H1 (cell line): Measurements from ENCODE around the gene GPA33. TPM values are rescaled to one million over a fixed set of nuclear protein-coding genes. Genes with fewer than 3 reads are reported as not detected.

ENCODE experiments used
- CTCF ChIA-PET: fragments of 300-600 bp; sonication (Branson Sonifier 250); formaldehyde crosslinking; loops from one replicate; lab custom pipeline; 2021; ENCODE audit not compliant: partially characterized antibody; lab: Charles Lee
- POLR2A ChIA-PET: fragments of 300-600 bp; sonication (Branson Sonifier 250); formaldehyde crosslinking; loops from one replicate; lab custom pipeline; 2021; ENCODE audit warnings: inconsistent platforms; ENCODE audit not compliant: partially characterized antibody; lab: Charles Lee
- DNase-seq, 2 experiments: peaks; one replicate each; pipeline versions ENCODE4 v3.0.0 to v3.0.0-alpha.2; 2010 to 2022; ENCODE audit warnings: low spot score in 2 of 2, low read depth in 1 of 2, mixed read lengths in 1 of 2
- FAIRE-seq: peaks from 2 replicates; lab custom pipeline; 2011; peaks lifted over from hg19 to GRCh38; lab: Jason Lieb, UNC
- H2AFZ ChIP-seq: 2 replicates; pipeline ENCODE4 v1.8.1; 2012; ENCODE audit warnings: low read length, inconsistent platforms
- H2AK5ac ChIP-seq: 2 replicates; pipeline ENCODE4 v1.6.1; 2013; ENCODE audit warnings: low read depth, low read length
- H2BK120ac ChIP-seq: replicated peaks from 2 replicates; pipeline ENCODE3; 2013; ENCODE audit warnings: low read depth, low read length, inconsistent platforms
- H2BK12ac ChIP-seq: 2 replicates; pipeline ENCODE4 v1.6.1; 2013; ENCODE audit warnings: low read depth, low read length
- H2BK15ac ChIP-seq: 2 replicates; pipeline ENCODE4 v1.6.1; 2013; ENCODE audit warnings: low read length
- H2BK20ac ChIP-seq: 2 replicates; pipeline ENCODE4 v1.6.1; 2013; ENCODE audit warnings: low read length
- H2BK5ac ChIP-seq: 2 replicates; pipeline ENCODE4 v1.6.1; 2013; ENCODE audit warnings: low read depth, low read length
- H3K14ac ChIP-seq: 2 replicates; pipeline ENCODE4 v1.6.1; 2013; ENCODE audit warnings: inconsistent platforms; ENCODE audit not compliant: insufficient read length
- H3K18ac ChIP-seq: 2 replicates; pipeline ENCODE4 v1.6.1; 2013; ENCODE audit warnings: low read length; ENCODE audit errors: extremely low read depth
- H3K23ac ChIP-seq: 2 replicates; pipeline ENCODE4 v1.6.1; 2013; ENCODE audit warnings: inconsistent platforms; ENCODE audit not compliant: insufficient read length
- H3K23me2 ChIP-seq: 2 replicates; pipeline ENCODE4 v1.6.1; 2013; ENCODE audit warnings: low read depth, low read length
- H3K27ac ChIP-seq: 2 replicates; pipeline ENCODE4 v1.6.1; 2011; ENCODE audit warnings: low read depth, low read length, inconsistent platforms
- H3K27me3 ChIP-seq, 4 experiments: replicated peaks in 1 of 4; 1 replicate in 1 of 4; 2 replicates in 3 of 4; pipeline versions ENCODE4 v1.6.1 to v1.8.1; 2011 to 2013; ENCODE audit warnings: low read length in 3 of 4, mild to moderate bottlenecking in 3 of 4, inconsistent platforms in 2 of 4, mixed read lengths in 2 of 4, moderate library complexity in 1 of 4; ENCODE audit not compliant: control insufficient read depth in 3 of 4, insufficient read depth in 3 of 4; ENCODE audit errors: extremely low read depth in 1 of 4
- H3K36me3 ChIP-seq, 4 experiments: 2 replicates each; pipeline versions ENCODE4 v1.6.1 to v1.8.1; 2011 to 2013; ENCODE audit warnings: mild to moderate bottlenecking in 4 of 4, low read length in 3 of 4, moderate library complexity in 2 of 4, control low read depth in 1 of 4, inconsistent platforms in 1 of 4; ENCODE audit not compliant: insufficient read depth in 4 of 4, control insufficient read depth in 2 of 4
- H3K4ac ChIP-seq: replicated peaks from 2 replicates; pipeline ENCODE3; 2013; ENCODE audit warnings: low read length, low read depth, mixed read lengths, inconsistent platforms; ENCODE audit not compliant: insufficient read length
- H3K4me1 ChIP-seq, 4 experiments: replicated peaks in 1 of 4; 1 replicate in 1 of 4; 2 replicates in 3 of 4; pipeline versions ENCODE4 v1.6.1 to v1.8.1; 2011 to 2013; ENCODE audit warnings: low read length in 3 of 4, inconsistent platforms in 2 of 4, mixed read lengths in 1 of 4; ENCODE audit not compliant: insufficient read depth in 4 of 4, control insufficient read depth in 3 of 4
- H3K4me2 ChIP-seq, 2 experiments: 2 replicates each; pipeline versions ENCODE4 v1.6.1 to v1.8.1; 2011 to 2013; ENCODE audit warnings: low read depth in 2 of 2, low read length in 2 of 2, control low read depth in 1 of 2, inconsistent platforms in 1 of 2, mild to moderate bottlenecking in 1 of 2; ENCODE audit not compliant: insufficient read depth in 1 of 2
- H3K4me3 ChIP-seq, 4 experiments: fragments of 200-600, 300-600 bp in 1 of 4; sonication (generic), shearing (Covaris generic), sonication (Bioruptor Twin) in 1 of 4; 2 replicates each; pipeline versions ENCODE4 v1.5.1 to v1.8.1; 2011 to 2016; ENCODE audit warnings: low read length in 4 of 4, low read depth in 3 of 4, control low read depth in 2 of 4, inconsistent platforms in 2 of 4, mild to moderate bottlenecking in 2 of 4, mixed read lengths in 1 of 4, moderate library complexity in 1 of 4; ENCODE audit not compliant: insufficient read depth in 2 of 4; ENCODE audit errors: extremely low read depth in 1 of 4
- H3K56ac ChIP-seq: replicated peaks from 2 replicates; pipeline ENCODE3; 2013; ENCODE audit warnings: low read depth, mild to moderate bottlenecking, mixed read lengths, low read length, inconsistent platforms; ENCODE audit not compliant: insufficient read length
- H3K79me1 ChIP-seq: 2 replicates; pipeline ENCODE4 v1.6.1; 2013; ENCODE audit warnings: low read depth, low read length, control low read depth
- H3K79me2 ChIP-seq, 2 experiments: 2 replicates each; pipeline versions ENCODE4 v1.6.1 to v1.8.1; 2012 to 2013; ENCODE audit warnings: low read length in 2 of 2, mild to moderate bottlenecking in 2 of 2, inconsistent platforms in 1 of 2; ENCODE audit not compliant: insufficient read depth in 2 of 2, control insufficient read depth in 1 of 2
- H3K9ac ChIP-seq, 4 experiments: replicated peaks in 1 of 4; 1 replicate in 1 of 4; 2 replicates in 3 of 4; pipeline versions ENCODE4 v1.6.1 to v1.8.1; 2011 to 2013; ENCODE audit warnings: low read depth in 3 of 4, low read length in 3 of 4, control low read depth in 2 of 4, mild to moderate bottlenecking in 2 of 4, moderate library complexity in 2 of 4, inconsistent platforms in 1 of 4; ENCODE audit errors: extremely low read depth in 1 of 4
- H3K9me3 ChIP-seq, 2 experiments: 2 replicates each; pipeline versions ENCODE4 v1.6.1 to v1.8.1; 2012 to 2013; ENCODE audit warnings: mild to moderate bottlenecking in 2 of 2, moderate library complexity in 2 of 2, control low read depth in 1 of 2, inconsistent platforms in 1 of 2, low read depth in 1 of 2, low read length in 1 of 2, mixed read lengths in 1 of 2; ENCODE audit not compliant: insufficient read depth in 2 of 2
- H4K20me1 ChIP-seq, 2 experiments: replicated peaks in 1 of 2; 2 replicates each; pipeline versions ENCODE3 to v1.8.1; 2011 to 2013; ENCODE audit warnings: inconsistent platforms in 2 of 2, low read length in 2 of 2, mild to moderate bottlenecking in 1 of 2; ENCODE audit not compliant: insufficient read depth in 2 of 2, control insufficient read depth in 1 of 2
- H4K5ac ChIP-seq: 2 replicates; pipeline ENCODE4 v1.6.1; 2013; ENCODE audit warnings: low read length, low read depth, mixed read lengths, inconsistent platforms; ENCODE audit not compliant: insufficient read length
- H4K8ac ChIP-seq: 2 replicates; pipeline ENCODE4 v1.8.0; 2013; ENCODE audit warnings: mild to moderate bottlenecking, moderate library complexity, low read length, inconsistent platforms; ENCODE audit not compliant: insufficient read depth; ENCODE audit errors: extremely low read depth
- H4K91ac ChIP-seq: replicated peaks from 2 replicates; pipeline ENCODE3; 2013; ENCODE audit warnings: low read length, mixed read lengths, inconsistent platforms; ENCODE audit not compliant: insufficient read length
- BRCA1 ChIP-seq: IDR thresholded peaks from 2 replicates; pipeline ENCODE4 v1.6.1; 2012; ENCODE audit warnings: low read depth, low read length, improper control_type of control experiment
- CBX8 ChIP-seq: fragments of 300-800, 300-1000 bp; sonication (generic); IDR thresholded peaks from 2 replicates; pipeline ENCODE4 v1.7.1; 2016; ENCODE audit warnings: low read depth, low read length, borderline replicate concordance
- CEBPB ChIP-seq: IDR thresholded peaks from 2 replicates; pipeline ENCODE4 v1.6.1; 2012; ENCODE audit warnings: low read depth, low read length
- CHD1 ChIP-seq: IDR thresholded peaks from 2 replicates; pipeline ENCODE4 v1.6.1; 2012; ENCODE audit warnings: low read depth, low read length, improper control_type of control experiment
- E2F6 ChIP-seq: IDR thresholded peaks from 2 replicates; pipeline ENCODE4 v1.6.1; 2012; ENCODE audit warnings: inconsistent platforms
- EGR1 ChIP-seq: IDR thresholded peaks from 2 replicates; pipeline ENCODE4 v1.6.1; 2011; ENCODE audit warnings: low read depth, low read length, borderline replicate concordance
- EZH2 ChIP-seq: fragments of 200-600 bp; sonication (generic); IDR thresholded peaks from 2 replicates; pipeline ENCODE4 v1.7.1; 2012; ENCODE audit warnings: low read depth, mild to moderate bottlenecking, moderate library complexity, low read length, inconsistent platforms; ENCODE audit not compliant: severe bottlenecking
- KDM4A ChIP-seq: IDR thresholded peaks from one replicate; pipeline ENCODE4 v1.7.1; 2012; ENCODE audit warnings: low read depth, mild to moderate bottlenecking, moderate library complexity, low read length, inconsistent platforms; ENCODE audit not compliant: severe bottlenecking
- NANOG ChIP-seq: IDR thresholded peaks from 2 replicates; pipeline ENCODE4 v1.6.1; 2011; ENCODE audit warnings: low read length, low read depth, mild to moderate bottlenecking, inconsistent platforms; ENCODE audit not compliant: insufficient read depth, poor library complexity, severe bottlenecking
- SIN3A ChIP-seq, 2 experiments: IDR thresholded peaks in 1 of 2; conservative IDR thresholded peaks in 1 of 2; 2 replicates each; pipeline ENCODE4 v1.6.1; 2011 to 2012; ENCODE audit warnings: low read length in 2 of 2, improper control_type of control experiment in 1 of 2, low read depth in 1 of 2, mild to moderate bottlenecking in 1 of 2
- SP4 ChIP-seq: IDR thresholded peaks from 2 replicates; pipeline ENCODE4 v1.6.1; 2012; ENCODE audit warnings: low read length, inconsistent platforms
- SUZ12 ChIP-seq: fragments of 200-600 bp; sonication (generic); IDR thresholded peaks from 2 replicates; pipeline ENCODE4 v1.6.1; 2012; ENCODE audit warnings: mild to moderate bottlenecking, inconsistent platforms, low read length, moderate library complexity, mixed read lengths
- WGBS, 2 experiments: shearing (Covaris generic) in 1 of 2; methylation state at CpG; one replicate each; pipeline versions ENCODE4 v1.1.6 to v1.1.7; 2013 to 2015; ENCODE audit warnings: low lambda C conversion rate in 2 of 2, mixed read lengths in 2 of 2, inconsistent platforms in 1 of 2, low coverage in 1 of 2, missing lambda C conversion rate in 1 of 2; ENCODE audit not compliant: insufficient replicate concordance in 2 of 2, insufficient coverage in 1 of 2, insufficient read length in 1 of 2; ENCODE audit errors: extremely low coverage in 1 of 2, missing lambda C conversion rate in 1 of 2; 5-methylcytosine and 5-hydroxymethylcytosine counted together
- polyA plus RNA-seq, 7 experiments: library from polyadenylated mRNA; depleted of rRNA in 3 of 7; stranded (reverse) in 5 of 7; unstranded in 2 of 7; fragments of >200 nt in 5 of 7; fragments of 200-250 nt in 2 of 7; gene quantifications; 1 replicate in 5 of 7; 2 replicates in 1 of 7; 4 replicates in 1 of 7; pipeline versions ENCODE4 v1.2.1 to v1.2.3, GENCODE V29; 2011 to 2013; ENCODE audit warnings: missing spikeins in 2 of 7, mixed read lengths in 2 of 7
- total RNA-seq: library from RNA; stranded (reverse); fragmentation: NEBNext Ultra II Directional; extraction: Animal tissue kit (Norgen Biotek cat#: 25700); gene quantifications from 2 replicates; pipeline ENCODE4 v1.2.1, GENCODE V29; 2021

The GPA33 gene
- total and polyA plus RNA-seq, 2 of the 8 experiments (the other 6 are each of a cell fraction or from before 2014, with no cell fraction given): 0.19 to 0.67 TPM

- POLR2A ChIA-PET: no interaction called here
- Histone ChIP-seq H3K36me3 (no peaks in the 10 kb centered on the region), H3K27ac (no peak overlapping the region), H3K4me1 (peaks cover 0 to 4% (median 0%) of the 10 kb centered on the region in 4 experiments; a peak in 3 of 7 replicates), H2BK15ac (no peak overlapping the region), H2AFZ (no peak overlapping the region), H3K9me3 (peaks cover 0 to 4% of the 10 kb centered on the region in 2 experiments; a peak in 2 of 4 replicates), H3K27me3 (no peaks in the 10 kb centered on the region; a peak in 1 of 7 replicates)
- TF ChIP-seq NANOG: no peak
- TF ChIP-seq EZH2: no peak
- no peak for TF ChIP-seq SUZ12
- TF ChIP-seq SP4: no peak
- no peak for TF ChIP-seq SIN3A (conservative IDR thresholded peaks at IDR 0.05 in 1 of 2, IDR thresholded peaks at IDR 0.05 in 1 of 2; ENCODE audit: low read depth in 1 of 2, low read length in 2 of 2)
- no peak for TF ChIP-seq CEBPB
- TF ChIP-seq EGR1: no peak
- TF ChIP-seq KDM4A: no peak
- TF ChIP-seq CHD1: no peak
- no peak for TF ChIP-seq E2F6
- TF ChIP-seq BRCA1: no peak
- TF ChIP-seq CBX8: no peak
- TF ChIP-seq, all 59 proteins: peak for 0
- Histone ChIP-seq H2BK5ac (no peak overlapping the region), H3K23me2 (no peaks in the 10 kb centered on the region; the same call in 1 of the 2 replicates), H3K14ac (no peak overlapping the region), H2BK12ac (no peak overlapping the region), H3K79me2 (no peaks in the 10 kb centered on the region), H3K4me3 (no peak overlapping the region), H3K9ac (no peak overlapping the region), H3K18ac (no peak overlapping the region), H2BK120ac (no peak overlapping the region), H3K4ac (no peak overlapping the region), H3K4me2 (no peak overlapping the region), H4K20me1 (no peaks in the 10 kb centered on the region), H4K8ac (no peak overlapping the region), H3K56ac (no peak overlapping the region), H3K23ac (no peak overlapping the region), H2AK5ac (no peak overlapping the region), H3K79me1 (no peaks in the 10 kb centered on the region), H2BK20ac (no peak overlapping the region), H4K91ac (no peak overlapping the region), H4K5ac (no peak overlapping the region)
- DNase-seq (no peak), FAIRE-seq (no peak)
- 85% methylated on average over 6 of the region's 6 CpGs; no CpG with 5 or more reads in 1 of the 2 experiments for WGBS, 2 experiments
- CTCF ChIA-PET: interaction anchor here (0.7 to 1.6 kb wide), 5 partner anchors 9 to 137 kb away, joined by 3 to 7 read pairs (median 3); partner anchors contain the start of gene POU2F1
Observed at GRCh38 chr1:167083066-167083665, 7.0 kb downstream of the GPA33 start.
